Measurements from ENCODE around the gene SETBP1.

The SETBP1 gene

GRCh38 chr18:44732599-44732998 is 51.9 kb downstream of the SETBP1 start:
- Histone ChIP-seq H3K27me3 (peaks cover 0 to 100% (median 25%) of the 10 kb centered on the region in 11 experiments; a peak in 13 of 22 replicates), H3K9me3 (replicated peaks in 1 of 11) (no peaks in the 10 kb centered on the region), H3K36me3 (peaks cover 0 to 7% (median 0%) of the 10 kb centered on the region in 11 experiments; a peak in 3 of 22 replicates), H4K20me1 (peaks cover 0 to 96% (median 52%) of the 10 kb centered on the region in 11 experiments; a peak in 14 of 22 replicates), H3K27ac (no peak overlapping the region), H3K4me1 (peaks cover 42 to 58% (median 48%) of the 10 kb centered on the region in 10 experiments), H3K4me2 (peak overlapping the region; percentile 32 to 68 (median 57); a peak in 19 of 22 replicates), H3K9ac (no peak overlapping the region), H3K4me3 (no peak overlapping the region)
- no peak for TF ChIP-seq Cebpa-rat (IDR thresholded peaks at IDR 0.05)

- peaks cover 40 to 58% (median 46%) of the 10 kb centered on the region in 10 experiments for H3K4me1 ChIP-seq
- no peak for TF ChIP-seq Cebpa-rat (IDR thresholded peaks at IDR 0.05)
- H3K27ac ChIP-seq: no peak overlapping the region
- H3K9ac ChIP-seq: no peak overlapping the region
- H3K9me3 ChIP-seq (replicated peaks in 1 of 11): no peaks in the 10 kb centered on the region
- peaks cover 0 to 97% (median 52%) of the 10 kb centered on the region in 11 experiments; a peak in 14 of 22 replicates for H4K20me1 ChIP-seq
- H3K4me3 ChIP-seq: no peak overlapping the region
- peaks cover 0 to 100% (median 25%) of the 10 kb centered on the region in 11 experiments; a peak in 13 of 22 replicates for H3K27me3 ChIP-seq
- peaks cover 0 to 7% (median 0%) of the 10 kb centered on the region in 11 experiments; a peak in 3 of 22 replicates for H3K36me3 ChIP-seq
- H3K4me2 ChIP-seq: peak overlapping the region; percentile 32 to 68 (median 57)
These were observed 52.5 kb downstream of the SETBP1 start for GRCh38 chr18:44733069-44733753.

GRCh38 chr18:44733754-44734465 is 53.2 kb downstream of the SETBP1 start:
- H3K4me1 ChIP-seq: peaks cover 38 to 56% (median 44%) of the 10 kb centered on the region in 10 experiments
- H3K27me3 ChIP-seq: peaks cover 0 to 100% (median 25%) of the 10 kb centered on the region in 11 experiments; a peak in 13 of 22 replicates
- H3K9me3 ChIP-seq (replicated peaks in 1 of 11): no peaks in the 10 kb centered on the region
- H3K4me3 ChIP-seq: no peak overlapping the region
- H3K36me3 ChIP-seq: peaks cover 0 to 7% (median 0%) of the 10 kb centered on the region in 11 experiments; a peak in 3 of 22 replicates
- peaks cover 0 to 93% (median 52%) of the 10 kb centered on the region in 11 experiments; a peak in 14 of 22 replicates for H4K20me1 ChIP-seq
- no peak overlapping the region for H3K27ac ChIP-seq
- TF ChIP-seq Cebpa-rat (IDR thresholded peaks at IDR 0.05): no peak
- H3K9ac ChIP-seq: no peak overlapping the region
- peak overlapping the region; percentile 32 to 68 (median 57); a peak in 19 of 22 replicates for H3K4me2 ChIP-seq

- no peak for TF ChIP-seq Cebpa-rat (IDR thresholded peaks at IDR 0.05)
- Histone ChIP-seq H3K9me3 (replicated peaks in 1 of 11) (no peaks in the 10 kb centered on the region), H3K4me1 (peaks cover 26 to 45% (median 32%) of the 10 kb centered on the region in 10 experiments), H3K4me2 (no peak overlapping the region), H3K27me3 (peaks cover 0 to 100% (median 25%) of the 10 kb centered on the region in 11 experiments; a peak in 13 of 22 replicates), H3K27ac (no peak overlapping the region), H4K20me1 (peaks cover 0 to 91% (median 44%) of the 10 kb centered on the region in 11 experiments; a peak in 13 of 22 replicates), H3K4me3 (no peak overlapping the region), H3K9ac (no peak overlapping the region), H3K36me3 (peaks cover 0 to 11% (median 0%) of the 10 kb centered on the region in 11 experiments; a peak in 3 of 22 replicates)
These were observed 54.4 kb downstream of the SETBP1 start for GRCh38 chr18:44735096-44735495.

GRCh38 chr18:44736664-44737380 is 56.1 kb downstream of the SETBP1 start:
- Histone ChIP-seq H4K20me1 (peaks cover 0 to 80% (median 40%) of the 10 kb centered on the region in 11 experiments; a peak in 13 of 22 replicates), H3K27ac (no peak overlapping the region), H3K4me1 (peaks cover 15 to 28% (median 17%) of the 10 kb centered on the region in 10 experiments), H3K4me3 (no peak overlapping the region), H3K36me3 (peaks cover 0 to 12% (median 0%) of the 10 kb centered on the region in 11 experiments; a peak in 3 of 22 replicates), H3K4me2 (no peak overlapping the region), H3K9ac (no peak overlapping the region), H3K27me3 (peaks cover 0 to 100% (median 25%) of the 10 kb centered on the region in 11 experiments; a peak in 13 of 22 replicates), H3K9me3 (replicated peaks in 1 of 11) (no peaks in the 10 kb centered on the region)
- no peak for TF ChIP-seq Cebpa-rat (IDR thresholded peaks at IDR 0.05)

- H3K4me3 ChIP-seq: no peak overlapping the region
- H3K9me3 ChIP-seq (replicated peaks in 1 of 11): no peaks in the 10 kb centered on the region
- H3K4me1 ChIP-seq: peaks cover 16 to 23% (median 17%) of the 10 kb centered on the region in 10 experiments
- no peak overlapping the region for H3K4me2 ChIP-seq
- no peak overlapping the region for H3K9ac ChIP-seq
- no peak overlapping the region for H3K27ac ChIP-seq
- peaks cover 0 to 12% (median 0%) of the 10 kb centered on the region in 11 experiments; a peak in 3 of 22 replicates for H3K36me3 ChIP-seq
- H4K20me1 ChIP-seq: peaks cover 0 to 80% (median 36%) of the 10 kb centered on the region in 11 experiments; a peak in 13 of 22 replicates
- no peak for TF ChIP-seq Cebpa-rat (IDR thresholded peaks at IDR 0.05)
- H3K27me3 ChIP-seq: peaks cover 0 to 100% (median 17%) of the 10 kb centered on the region in 11 experiments; a peak in 13 of 22 replicates
These were observed 56.9 kb downstream of the SETBP1 start for GRCh38 chr18:44737623-44738022.

- Histone ChIP-seq H3K36me3 (peaks cover 0 to 22% (median 0%) of the 10 kb centered on the region in 11 experiments; a peak in 4 of 22 replicates), H3K4me1 (peaks cover 3 to 18% (median 13%) of the 10 kb centered on the region in 10 experiments; a peak in 16 of 20 replicates), H3K4me2 (no peak overlapping the region), H3K4me3 (no peak overlapping the region), H4K20me1 (peaks cover 0 to 80% (median 16%) of the 10 kb centered on the region in 11 experiments; a peak in 11 of 22 replicates), H3K27ac (no peak overlapping the region), H3K9ac (no peak overlapping the region), H3K27me3 (peaks cover 0 to 100% (median 10%) of the 10 kb centered on the region in 11 experiments; a peak in 11 of 22 replicates), H3K9me3 (replicated peaks in 1 of 11) (peaks cover 0 to 8% (median 5%) of the 10 kb centered on the region in 11 experiments; a peak in 7 of 22 replicates)
- no peak for TF ChIP-seq Cebpa-rat (IDR thresholded peaks at IDR 0.05)
These were observed 59.3 kb downstream of the SETBP1 start for GRCh38 chr18:44740000-44740399.

- Histone ChIP-seq H3K4me2 (no peak overlapping the region), H3K4me3 (no peak overlapping the region), H3K27ac (no peak overlapping the region), H3K9me3 (replicated peaks in 1 of 11) (peaks cover 0 to 8% (median 5%) of the 10 kb centered on the region in 11 experiments; a peak in 7 of 22 replicates), H3K36me3 (peaks cover 0 to 22% (median 0%) of the 10 kb centered on the region in 11 experiments; a peak in 4 of 22 replicates), H3K9ac (no peak overlapping the region), H4K20me1 (peaks cover 0 to 79% (median 16%) of the 10 kb centered on the region in 11 experiments; a peak in 11 of 22 replicates), H3K27me3 (peaks cover 0 to 100% (median 2%) of the 10 kb centered on the region in 11 experiments; a peak in 11 of 22 replicates), H3K4me1 (peaks cover 0 to 18% (median 13%) of the 10 kb centered on the region in 10 experiments; a peak in 16 of 20 replicates)
- no peak for TF ChIP-seq Cebpa-rat (IDR thresholded peaks at IDR 0.05)
These were observed 60.4 kb downstream of the SETBP1 start for GRCh38 chr18:44741085-44741484.
